ENCODE measurements around the gene CAMK2G.
A peak's percentile ranks its signal among the peaks of the same experiment; 100 is the strongest.

CAMK2G gene

GRCh38 chr10:73906524-73907447 is 32.4 kb upstream of the CAMK2G start:
- H3K36me3 ChIP-seq (replicated peaks), result no peaks in the 10 kb centered on the region
- DNase-seq, result peak; percentile 94
- peak; percentile 14 for TF ChIP-seq CTCF (IDR thresholded peaks at IDR 0.05; ENCODE audit: low read depth, low read length, missing control alignments)
- H3K27ac ChIP-seq, result peak overlapping the region; percentile 89
- no peak overlapping the region for H3K4me3 ChIP-seq (ENCODE audit: low read depth, low read length)
- in situ Hi-C loops (cut with HindIII; ENCODE audit: low pct_ligation_motif_present, low sequenced_read_pairs), result no loop called here
- H3K27me3 ChIP-seq (replicated peaks), result no peaks in the 10 kb centered on the region

- H3K4me3 ChIP-seq (ENCODE audit: low read depth, low read length), result no peak overlapping the region
- peak overlapping the region; percentile 89 for H3K27ac ChIP-seq
- no peak for DNase-seq
- in situ Hi-C loops (cut with HindIII; ENCODE audit: low pct_ligation_motif_present, low sequenced_read_pairs), result no loop called here
- TF ChIP-seq CTCF (IDR thresholded peaks at IDR 0.05; ENCODE audit: low read depth, low read length, missing control alignments), result no peak
- no peaks in the 10 kb centered on the region for H3K27me3 ChIP-seq (replicated peaks)
- H3K36me3 ChIP-seq (replicated peaks), result no peaks in the 10 kb centered on the region
Observed at GRCh38 chr10:73905256-73906020, 31.1 kb upstream of the CAMK2G start.

DNA sequence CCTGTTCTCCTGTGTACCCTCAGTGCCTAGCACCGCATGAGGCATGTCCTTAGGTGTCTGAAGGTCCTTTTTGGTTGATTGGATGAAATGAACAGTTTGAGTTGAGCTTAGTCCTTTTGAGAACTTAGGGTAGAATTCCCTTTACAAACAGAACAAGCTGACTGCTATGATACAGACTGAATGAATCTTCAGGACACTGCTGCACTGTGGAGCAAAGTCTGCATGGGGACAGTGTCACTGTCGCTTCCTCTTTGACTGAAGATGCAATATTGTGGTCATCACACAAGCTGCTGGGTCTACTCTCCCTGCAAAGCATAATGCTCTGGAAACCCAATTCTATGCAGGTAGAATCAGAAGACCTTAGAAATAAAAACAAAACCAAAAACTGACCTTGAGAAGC is 28.0 kb upstream of the CAMK2G start:
- DNase-seq, result no peak
- no peaks in the 10 kb centered on the region for H3K27me3 ChIP-seq (replicated peaks)
- H3K4me3 ChIP-seq (ENCODE audit: low read depth, low read length), result no peak overlapping the region
- in situ Hi-C loops (cut with HindIII; ENCODE audit: low pct_ligation_motif_present, low sequenced_read_pairs), result no loop called here
- no peaks in the 10 kb centered on the region for H3K36me3 ChIP-seq (replicated peaks)
- no peak overlapping the region for H3K27ac ChIP-seq
- no peak for TF ChIP-seq CTCF (IDR thresholded peaks at IDR 0.05; ENCODE audit: low read depth, low read length, missing control alignments)

- no peaks in the 10 kb centered on the region for H3K36me3 ChIP-seq (replicated peaks)
- H3K27ac ChIP-seq, result no peak overlapping the region
- no peak overlapping the region for H3K4me3 ChIP-seq (ENCODE audit: low read depth, low read length)
- in situ Hi-C loops (cut with HindIII; ENCODE audit: low pct_ligation_motif_present, low sequenced_read_pairs), result no loop called here
- no peak for DNase-seq
- H3K27me3 ChIP-seq (replicated peaks), result no peaks in the 10 kb centered on the region
- TF ChIP-seq CTCF (IDR thresholded peaks at IDR 0.05; ENCODE audit: low read depth, low read length, missing control alignments), result no peak
Observed at GRCh38 chr10:73901261-73901660, 26.9 kb upstream of the CAMK2G start.

GRCh38 chr10:73900064-73900463 is 25.7 kb upstream of the CAMK2G start:
- no peak overlapping the region for H3K4me3 ChIP-seq (ENCODE audit: low read depth, low read length)
- no peak for DNase-seq
- no peaks in the 10 kb centered on the region for H3K27me3 ChIP-seq (replicated peaks)
- no peak for TF ChIP-seq CTCF (IDR thresholded peaks at IDR 0.05; ENCODE audit: low read depth, low read length, missing control alignments)
- H3K36me3 ChIP-seq (replicated peaks), result no peaks in the 10 kb centered on the region
- H3K27ac ChIP-seq, result no peak overlapping the region
- in situ Hi-C loops (cut with HindIII; ENCODE audit: low pct_ligation_motif_present, low sequenced_read_pairs), result no loop called here

All from brain microvascular endothelial cell (primary cell).